Measurements from ENCODE around the gene TXLNA. TPM values are rescaled to one million over a fixed set of nuclear protein-coding genes. Genes with fewer than 3 reads are reported as not detected.

The TXLNA gene
- total RNA-seq, 1 donor from 2014 or later: 32.9 TPM

DNA sequence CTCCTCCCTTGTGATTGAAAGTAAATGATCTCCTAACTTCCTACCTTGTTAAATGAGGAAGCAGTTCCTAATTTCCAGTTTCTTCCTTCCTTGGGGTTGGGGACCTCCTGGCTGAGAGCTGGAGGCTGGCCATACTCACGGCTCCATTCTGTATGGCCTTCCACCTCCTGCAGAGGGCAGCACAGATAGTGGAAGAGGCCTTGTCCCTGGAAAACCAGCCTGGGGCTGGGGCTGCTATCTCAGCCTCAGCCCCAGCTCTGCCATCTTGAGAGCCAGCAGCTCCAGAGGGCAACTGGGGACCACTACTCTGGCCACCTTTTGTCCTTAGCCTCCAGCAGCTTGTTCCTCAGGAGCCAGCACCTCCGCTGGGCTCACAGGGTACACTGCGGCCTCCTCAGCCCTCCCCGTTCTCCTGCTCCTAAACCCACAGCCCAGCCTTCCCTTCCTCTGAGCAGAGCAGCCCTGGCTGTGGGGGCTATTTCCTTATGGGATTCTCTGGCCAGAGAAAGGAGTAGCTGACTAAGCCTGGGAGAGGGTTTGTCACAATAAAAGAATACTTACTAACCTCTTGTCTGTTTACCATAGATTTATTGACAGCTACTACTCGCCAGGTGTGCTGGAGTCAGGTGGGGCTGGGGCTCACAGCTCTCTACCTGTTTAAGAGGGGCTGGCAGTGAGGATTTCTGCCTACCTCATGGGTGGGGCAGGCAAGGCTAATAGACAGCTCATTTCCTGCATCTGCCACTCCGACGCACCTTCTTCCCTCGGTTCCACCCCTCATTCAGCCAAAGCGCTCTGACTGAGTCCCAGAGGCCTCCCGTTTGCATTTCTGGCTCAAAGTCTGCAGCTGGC is 36.4 kb downstream of the TXLNA start:
- H3K4me3 ChIP-seq (ENCODE audit: low read depth, low read length): no peak overlapping the region
- no peak for DNase-seq (ENCODE audit: low read depth)
- TF ChIP-seq, protein P1, sequence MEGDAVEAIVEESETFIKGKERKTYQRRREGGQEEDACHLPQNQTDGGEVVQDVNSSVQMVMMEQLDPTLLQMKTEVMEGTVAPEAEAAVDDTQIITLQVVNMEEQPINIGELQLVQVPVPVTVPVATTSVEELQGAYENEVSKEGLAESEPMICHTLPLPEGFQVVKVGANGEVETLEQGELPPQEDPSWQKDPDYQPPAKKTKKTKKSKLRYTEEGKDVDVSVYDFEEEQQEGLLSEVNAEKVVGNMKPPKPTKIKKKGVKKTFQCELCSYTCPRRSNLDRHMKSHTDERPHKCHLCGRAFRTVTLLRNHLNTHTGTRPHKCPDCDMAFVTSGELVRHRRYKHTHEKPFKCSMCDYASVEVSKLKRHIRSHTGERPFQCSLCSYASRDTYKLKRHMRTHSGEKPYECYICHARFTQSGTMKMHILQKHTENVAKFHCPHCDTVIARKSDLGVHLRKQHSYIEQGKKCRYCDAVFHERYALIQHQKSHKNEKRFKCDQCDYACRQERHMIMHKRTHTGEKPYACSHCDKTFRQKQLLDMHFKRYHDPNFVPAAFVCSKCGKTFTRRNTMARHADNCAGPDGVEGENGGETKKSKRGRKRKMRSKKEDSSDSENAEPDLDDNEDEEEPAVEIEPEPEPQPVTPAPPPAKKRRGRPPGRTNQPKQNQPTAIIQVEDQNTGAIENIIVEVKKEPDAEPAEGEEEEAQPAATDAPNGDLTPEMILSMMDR (conservative IDR thresholded peaks at IDR 0.05; ENCODE audit: low read depth, low read length): peak; percentile 86

- TF ChIP-seq, protein P1 (conservative IDR thresholded peaks at IDR 0.05; ENCODE audit: low read depth, low read length): no peak
- H3K4me3 ChIP-seq (ENCODE audit: low read depth, low read length): no peak overlapping the region
- no peak for DNase-seq (ENCODE audit: low read depth)
Observed at GRCh38 chr1:32216566-32216965, 37.1 kb downstream of the TXLNA start.

GRCh38 chr1:32219022-32219421 is 39.5 kb downstream of the TXLNA start:
- DNase-seq (ENCODE audit: low read depth): no peak
- TF ChIP-seq, protein P1 (conservative IDR thresholded peaks at IDR 0.05; ENCODE audit: low read depth, low read length): no peak
- no peak overlapping the region for H3K4me3 ChIP-seq (ENCODE audit: low read depth, low read length)

DNA sequence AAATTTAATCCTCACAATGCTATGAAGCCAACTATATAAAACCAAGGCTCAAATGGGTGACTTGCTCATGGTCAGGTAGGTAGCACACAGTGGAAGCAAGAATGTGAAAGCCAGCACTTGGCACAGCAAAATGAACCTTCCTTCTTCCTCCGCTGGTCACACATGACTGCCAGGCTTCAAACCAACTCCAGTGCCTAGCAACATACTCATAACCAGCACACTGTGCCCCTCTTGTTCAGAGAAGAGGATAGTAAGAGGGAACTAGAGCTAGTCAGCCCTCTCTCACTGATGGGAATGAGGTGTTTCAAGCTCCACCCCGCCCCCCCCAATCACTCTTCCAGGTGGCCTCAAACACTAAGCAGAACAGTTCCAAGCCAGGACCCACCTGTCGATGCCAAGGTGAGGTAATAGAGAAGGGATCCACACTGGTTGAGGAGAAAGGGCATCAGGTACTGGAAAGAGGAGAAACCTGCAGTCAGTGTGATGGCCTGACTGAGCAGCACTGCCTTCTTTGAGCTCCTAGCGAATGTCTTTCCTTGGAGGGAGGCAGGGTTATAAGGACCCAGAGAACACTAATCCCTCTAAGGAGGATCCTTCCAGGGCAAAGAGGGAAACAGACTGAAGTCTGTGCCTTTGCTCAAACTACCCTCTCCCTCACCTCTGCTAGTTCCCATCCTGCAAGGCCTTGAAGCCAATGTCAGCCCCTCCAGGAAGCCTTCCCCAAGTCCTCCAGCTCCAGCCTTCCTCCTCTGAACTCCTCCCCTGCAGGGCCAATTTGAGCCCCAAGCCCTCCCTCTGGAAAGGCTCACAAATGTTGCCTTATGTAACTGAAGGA is 41.5 kb downstream of the TXLNA start:
- peak overlapping the region; percentile 89 for H3K4me3 ChIP-seq (ENCODE audit: low read depth, low read length)
- TF ChIP-seq, protein P1 (conservative IDR thresholded peaks at IDR 0.05; ENCODE audit: low read depth, low read length): no peak
- DNase-seq (ENCODE audit: low read depth): peak; percentile 61

DNA sequence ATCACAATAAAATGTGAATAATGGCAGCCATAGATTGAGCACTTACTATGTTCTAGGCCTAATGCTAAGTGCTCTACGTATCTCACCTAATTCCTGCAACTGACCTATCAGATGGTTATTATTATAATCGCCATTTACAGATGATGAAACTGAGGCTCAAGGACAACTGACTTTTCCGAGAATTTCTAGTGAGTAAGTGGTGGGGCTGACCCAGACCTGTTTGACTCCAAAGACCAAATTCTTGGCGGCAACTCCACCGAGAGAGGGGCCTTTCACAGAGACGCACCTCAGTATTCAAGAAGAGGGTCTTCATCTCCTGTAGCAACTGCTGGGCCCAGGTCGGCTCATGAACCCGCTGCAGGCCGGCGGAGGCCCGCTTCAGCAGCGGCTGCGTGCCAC is 42.1 kb downstream of the TXLNA start:
- no peak for DNase-seq (ENCODE audit: low read depth)
- peak overlapping the region; percentile 89 for H3K4me3 ChIP-seq (ENCODE audit: low read depth, low read length)
- TF ChIP-seq, protein P1 (conservative IDR thresholded peaks at IDR 0.05; ENCODE audit: low read depth, low read length): no peak

DNA sequence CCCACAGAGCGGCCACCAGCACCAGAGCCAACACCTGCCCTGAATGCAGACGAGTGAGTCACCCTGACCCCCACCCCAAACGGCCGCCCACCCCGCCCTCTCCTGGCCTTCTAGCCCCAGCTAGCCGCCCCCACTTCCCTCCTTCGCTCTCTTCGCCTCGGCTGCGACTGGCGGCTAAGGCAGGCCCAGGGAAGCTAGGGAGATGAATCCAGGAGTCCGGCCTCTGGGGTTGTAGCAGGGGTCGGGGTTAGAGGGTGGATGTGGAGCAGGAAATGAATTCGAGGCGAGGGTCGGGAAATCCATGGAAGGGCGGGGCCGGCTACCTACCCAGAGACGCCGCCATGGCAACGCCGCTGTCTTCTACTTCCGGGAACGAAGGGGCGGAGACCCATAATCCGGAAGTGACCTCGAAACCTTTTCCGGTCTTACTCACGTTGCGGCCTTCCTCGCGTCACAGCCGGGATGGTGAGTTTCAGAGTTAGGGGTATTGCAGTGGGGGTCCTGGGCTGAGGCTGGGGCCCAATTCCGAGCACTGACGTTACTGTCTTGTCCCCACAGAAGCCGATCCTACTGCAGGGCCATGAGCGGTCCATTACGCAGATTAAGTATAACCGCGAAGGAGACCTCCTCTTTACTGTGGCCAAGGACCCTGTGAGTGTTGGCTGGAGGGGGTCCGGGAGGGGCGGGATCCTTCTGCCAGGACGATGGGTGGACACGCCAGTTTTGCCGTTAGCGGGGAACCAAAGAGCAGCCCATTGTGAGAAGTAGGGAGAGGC is 42.7 kb downstream of the TXLNA start, which contains the start of the genes EIF3I and TMEM234:
EIF3I (plus strand) TSS at position 428 of the 776 bp plus-strand sequence; CDS start at position 463, 35 bp downstream.
TMEM234 (minus strand) TSS at position 374 of the 776 bp plus-strand sequence; CDS start at position 343, 31 bp downstream.
- H3K4me3 ChIP-seq (ENCODE audit: low read depth, low read length): peak within 1 kb of the TSS; percentile 89
- DNase-seq (ENCODE audit: low read depth): peak; percentile 44
- TF ChIP-seq, protein P1 (conservative IDR thresholded peaks at IDR 0.05; ENCODE audit: low read depth, low read length): no peak

All from epithelial cell of proximal tubule (primary cell).